HG03025 (cell line): Measurements from ENCODE around the gene MYO5A.
"Not testable (repeated sequence)": the region's sequence is repeated elsewhere in the genome, so short reads cannot be mapped to it uniquely, and the experiment has no call there.

Experiments
- ATAC-seq: cut with Tn5 transposase; IDR thresholded peaks from one replicate; pipeline ENCODE4 v1.9.1; 2021; ENCODE audit warnings: mild to moderate bottlenecking, moderate library complexity; ENCODE audit not compliant: unreplicated experiment, low FRiP score

MYO5A gene

GRCh38 chr15:52427804-52428203, 100.9 kb downstream of the MYO5A start:
- no peak for ATAC-seq

- no peak for ATAC-seq
These were observed 103.7 kb downstream of the MYO5A start for GRCh38 chr15:52424856-52425431.

- no peak for ATAC-seq
These were observed 104.8 kb downstream of the MYO5A start for GRCh38 chr15:52423852-52424251.

- ATAC-seq = no peak
These were observed 106.7 kb downstream of the MYO5A start for GRCh38 chr15:52422001-52422400.

GRCh38 chr15:52421029-52421428, 107.7 kb downstream of the MYO5A start:
- no peak for ATAC-seq

GRCh38 chr15:52419494-52419893, 109.2 kb downstream of the MYO5A start:
- ATAC-seq = no peak

- ATAC-seq = no peak
These were observed 110.7 kb downstream of the MYO5A start for GRCh38 chr15:52417957-52418356.

GRCh38 chr15:52417521-52417920, 111.2 kb downstream of the MYO5A start:
- ATAC-seq = no peak

- ATAC-seq = not testable (repeated sequence)
These were observed 112.1 kb downstream of the MYO5A start for GRCh38 chr15:52416566-52416965.

- no peak for ATAC-seq
These were observed 113.1 kb downstream of the MYO5A start for GRCh38 chr15:52415628-52416027.

GRCh38 chr15:52414936-52415335, 113.7 kb downstream of the MYO5A start:
- no peak for ATAC-seq

- no peak for ATAC-seq
These were observed 119.9 kb downstream of the MYO5A start for GRCh38 chr15:52408823-52409222.

- no peak for ATAC-seq
These were observed 121.3 kb downstream of the MYO5A start for GRCh38 chr15:52407374-52407773.

GRCh38 chr15:52406601-52407000, 122.1 kb downstream of the MYO5A start:
- no peak for ATAC-seq

- no peak for ATAC-seq
These were observed 122.8 kb downstream of the MYO5A start for GRCh38 chr15:52405856-52406255.

- no peak for ATAC-seq
These were observed 131.6 kb downstream of the MYO5A start for GRCh38 chr15:52397118-52397517.

- no peak for ATAC-seq
These were observed 134.6 kb downstream of the MYO5A start for GRCh38 chr15:52394118-52394517.

- no peak for ATAC-seq
These were observed 136.5 kb downstream of the MYO5A start for GRCh38 chr15:52392008-52392687.

GRCh38 chr15:52391069-52391468, 137.6 kb downstream of the MYO5A start:
- no peak for ATAC-seq

- no peak for ATAC-seq
These were observed 143.0 kb downstream of the MYO5A start for GRCh38 chr15:52385670-52386069.

- no peak for ATAC-seq
These were observed 145.5 kb downstream of the MYO5A start for GRCh38 chr15:52383100-52383588.

- no peak for ATAC-seq
These were observed 146.0 kb downstream of the MYO5A start for GRCh38 chr15:52382647-52383046.
